Gastroesophageal sphincter (tissue), 4 donors: Measurements from ENCODE around the gene HMGN3. TPM values are rescaled to one million over a fixed set of nuclear protein-coding genes. Genes with fewer than 3 reads are reported as not detected.

ENCODE experiments used
- ATAC-seq: fragments of 150-250 bp; one replicate; pipeline ENCODE4 v1.9.1; 2016; ENCODE audit warnings: mild to moderate bottlenecking, moderate library complexity
- H3K27ac ChIP-seq, 4 donors: fragments of 200-600 bp; sonication (generic) in 3 of 4; 1 replicate in 3 of 4; 2 replicates in 1 of 4; pipeline ENCODE4 v1.5.1; 2016 to 2019
- H3K27me3 ChIP-seq: fragments of 200-600 bp; sonication (generic); one replicate; pipeline ENCODE4 v1.5.1; 2019
- H3K36me3 ChIP-seq, 2 donors: fragments of 200-600 bp; sonication (generic); one replicate each; pipeline ENCODE4 v1.5.1; 2019; ENCODE audit warnings: control low read depth in 1 of 2
- H3K4me1 ChIP-seq, 3 donors: fragments of 200-600 bp; sonication (generic); 1 replicate in 2 of 3; 2 replicates in 1 of 3; pipeline ENCODE4 v1.5.1; 2016 to 2019; ENCODE audit warnings: control low read depth in 2 of 3
- H3K4me3 ChIP-seq, 2 donors: fragments of 200-600 bp; sonication (generic); one replicate each; pipeline ENCODE4 v1.5.1; 2019; ENCODE audit warnings: mild to moderate bottlenecking in 1 of 2, moderate library complexity in 1 of 2
- H3K9me3 ChIP-seq, 3 donors: fragments of 200-600 bp; sonication (generic); one replicate each; pipeline ENCODE4 v1.5.1; 2017 to 2019; ENCODE audit warnings: control low read depth in 2 of 3
- EP300 ChIP-seq: sonication (generic); formaldehyde crosslinking; IDR thresholded peaks from one replicate; pipeline ENCODE4 v1.6.1; 2017; ENCODE audit warnings: antibody characterized with exemption, mild to moderate bottlenecking
- POLR2A ChIP-seq, 2 donors: fragments of 450-650 bp; IDR thresholded peaks; one replicate each; pipeline ENCODE4 v1.6.1; 2017; ENCODE audit warnings: antibody characterized with exemption in 2 of 2, mild to moderate bottlenecking in 2 of 2, moderate library complexity in 1 of 2
- POLR2AphosphoS5 ChIP-seq: sonication (generic); formaldehyde crosslinking; IDR thresholded peaks from one replicate; pipeline ENCODE4 v1.6.1; 2017; ENCODE audit warnings: antibody characterized with exemption
- WGBS, 2 donors: methylation state at CpG; one replicate each; pipeline ENCODE4 v1.1.5; 2018; ENCODE audit warnings: low coverage in 1 of 2; 5-methylcytosine and 5-hydroxymethylcytosine counted together
- total RNA-seq, 4 donors: library from RNA; depleted of rRNA; stranded (reverse); fragments of >200 nt; gene quantifications; one replicate each; pipeline ENCODE4 v1.1.0, GENCODE V29; 2016
- TF ChIP-seq, protein P1 (sequence below), 4 experiments: fragments of 200-600 bp in 2 of 4; fragments of 450-650 bp in 2 of 4; sonication (generic) in 1 of 4; IDR thresholded peaks; one replicate each; pipeline ENCODE4 v1.5.1; 2017 to 2019; ENCODE audit warnings: antibody characterized with exemption in 4 of 4, mild to moderate bottlenecking in 2 of 4, moderate library complexity in 2 of 4

Gene HMGN3
- total RNA-seq, result 10 to 100 TPM; 41.4 to 97.9 (median 61.4) TPM

- Histone ChIP-seq H3K9me3 (no peaks in the 10 kb centered on the region), H3K4me1 (peaks cover 0 to 33% (median 3%) of the 10 kb centered on the region in 3 donors), H3K27ac (peak within 1 kb of the TSS; percentile 82 to 95 (median 93)), H3K4me3 (peak within 1 kb of the TSS; percentile 55 to 66), H3K36me3 (no peaks in the 10 kb centered on the region), H3K27me3 (no peaks in the 10 kb centered on the region)
- TF ChIP-seq EP300 (no peak), POLR2AphosphoS5 (peak; percentile 93), POLR2A (IDR thresholded peaks at IDR 0.05) (peak; percentile 85 to 87)
- TF ChIP-seq, protein P1, sequence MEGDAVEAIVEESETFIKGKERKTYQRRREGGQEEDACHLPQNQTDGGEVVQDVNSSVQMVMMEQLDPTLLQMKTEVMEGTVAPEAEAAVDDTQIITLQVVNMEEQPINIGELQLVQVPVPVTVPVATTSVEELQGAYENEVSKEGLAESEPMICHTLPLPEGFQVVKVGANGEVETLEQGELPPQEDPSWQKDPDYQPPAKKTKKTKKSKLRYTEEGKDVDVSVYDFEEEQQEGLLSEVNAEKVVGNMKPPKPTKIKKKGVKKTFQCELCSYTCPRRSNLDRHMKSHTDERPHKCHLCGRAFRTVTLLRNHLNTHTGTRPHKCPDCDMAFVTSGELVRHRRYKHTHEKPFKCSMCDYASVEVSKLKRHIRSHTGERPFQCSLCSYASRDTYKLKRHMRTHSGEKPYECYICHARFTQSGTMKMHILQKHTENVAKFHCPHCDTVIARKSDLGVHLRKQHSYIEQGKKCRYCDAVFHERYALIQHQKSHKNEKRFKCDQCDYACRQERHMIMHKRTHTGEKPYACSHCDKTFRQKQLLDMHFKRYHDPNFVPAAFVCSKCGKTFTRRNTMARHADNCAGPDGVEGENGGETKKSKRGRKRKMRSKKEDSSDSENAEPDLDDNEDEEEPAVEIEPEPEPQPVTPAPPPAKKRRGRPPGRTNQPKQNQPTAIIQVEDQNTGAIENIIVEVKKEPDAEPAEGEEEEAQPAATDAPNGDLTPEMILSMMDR (IDR thresholded peaks at IDR 0.05), result peak in 2 of 4 experiments; percentile 28 to 29
- peak; percentile 96 for ATAC-seq
- WGBS, 2 donors, result 3% methylated on average over 29 to 32 of the region's 51 CpGs
These were observed at the start of gene HMGN3 for GRCh38 chr6:79234150-79235022. Gene HMGN3 (minus strand): TSS chr6:79234682.

DNA sequence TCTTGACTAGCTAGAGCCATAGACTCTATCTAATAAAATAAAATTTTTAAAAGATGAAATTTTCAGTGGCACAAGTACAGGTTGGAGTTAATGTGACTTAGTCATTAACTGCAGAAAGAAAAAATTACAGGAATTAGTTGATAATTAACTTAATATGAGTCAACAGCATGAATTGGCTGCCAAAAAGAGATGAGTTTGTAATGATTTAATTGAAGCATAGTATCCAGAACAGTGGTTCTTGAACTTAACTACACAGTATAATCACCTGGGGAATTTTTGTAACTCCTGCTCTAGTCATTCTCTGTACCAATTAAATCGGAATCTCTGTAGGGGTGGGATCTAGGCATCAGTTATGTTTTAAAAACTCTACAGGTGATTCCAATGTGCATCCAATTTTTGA lies 46.3 kb upstream of the HMGN3 start:
- Histone ChIP-seq H3K36me3 (no peaks in the 10 kb centered on the region), H3K27ac (no peak overlapping the region), H3K4me1 (no peaks in the 10 kb centered on the region), H3K27me3 (no peaks in the 10 kb centered on the region), H3K4me3 (no peak overlapping the region), H3K9me3 (peaks cover 0 to 6% (median 0%) of the 10 kb centered on the region in 3 donors)
- 100% methylated on average over 1 of the region's 1 CpG for WGBS, 2 donors
- ATAC-seq, result no peak
- TF ChIP-seq POLR2A (IDR thresholded peaks at IDR 0.05), result no peak
- TF ChIP-seq POLR2AphosphoS5, result no peak
- TF ChIP-seq EP300, result no peak

DNA sequence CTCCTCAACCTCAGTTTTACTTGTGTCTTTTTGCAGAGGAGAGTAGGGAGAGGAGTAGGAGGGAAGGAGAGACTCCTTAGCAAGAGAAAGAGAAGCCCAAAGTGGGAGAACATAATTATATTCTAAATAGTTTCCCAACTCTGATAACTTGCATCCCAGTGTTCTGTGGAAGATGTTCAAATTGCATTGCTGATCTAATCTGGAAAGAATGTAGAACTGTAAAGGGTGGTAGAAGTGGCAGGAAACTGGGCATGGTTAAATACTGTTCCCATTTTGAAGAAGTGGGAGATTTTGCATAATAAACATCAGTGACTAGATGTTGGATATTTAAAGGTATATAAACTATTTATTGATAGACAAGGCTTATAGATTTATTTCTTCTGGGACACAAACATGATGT lies 42.6 kb upstream of the HMGN3 start:
- TF ChIP-seq, protein P1 (IDR thresholded peaks at IDR 0.05), result no peak
- TF ChIP-seq POLR2A (IDR thresholded peaks at IDR 0.05), result no peak
- TF ChIP-seq POLR2AphosphoS5, result no peak
- no peak for TF ChIP-seq EP300
- Histone ChIP-seq H3K4me3 (no peak overlapping the region), H3K27ac (no peak overlapping the region), H3K9me3 (no peaks in the 10 kb centered on the region), H3K27me3 (no peaks in the 10 kb centered on the region), H3K36me3 (no peaks in the 10 kb centered on the region), H3K4me1 (no peaks in the 10 kb centered on the region)
- no peak for ATAC-seq

GRCh38 chr6:79269877-79270276 lies 35.4 kb upstream of the HMGN3 start:
- TF ChIP-seq POLR2AphosphoS5, result no peak
- TF ChIP-seq, protein P1 (IDR thresholded peaks at IDR 0.05), result no peak
- peaks cover 0 to 12% (median 4%) of the 10 kb centered on the region in 3 donors for H3K4me1 ChIP-seq
- peak; percentile 55 for ATAC-seq
- H3K27me3 ChIP-seq, result no peaks in the 10 kb centered on the region
- no peaks in the 10 kb centered on the region for H3K9me3 ChIP-seq
- WGBS, 2 donors, result 0 to 5% methylated on average over 2 to 3 of the region's 3 CpGs
- H3K36me3 ChIP-seq, result no peaks in the 10 kb centered on the region
- no peak overlapping the region for H3K4me3 ChIP-seq
- peak overlapping the region in 2 of 4 donors; percentile 5 to 22 for H3K27ac ChIP-seq

DNA sequence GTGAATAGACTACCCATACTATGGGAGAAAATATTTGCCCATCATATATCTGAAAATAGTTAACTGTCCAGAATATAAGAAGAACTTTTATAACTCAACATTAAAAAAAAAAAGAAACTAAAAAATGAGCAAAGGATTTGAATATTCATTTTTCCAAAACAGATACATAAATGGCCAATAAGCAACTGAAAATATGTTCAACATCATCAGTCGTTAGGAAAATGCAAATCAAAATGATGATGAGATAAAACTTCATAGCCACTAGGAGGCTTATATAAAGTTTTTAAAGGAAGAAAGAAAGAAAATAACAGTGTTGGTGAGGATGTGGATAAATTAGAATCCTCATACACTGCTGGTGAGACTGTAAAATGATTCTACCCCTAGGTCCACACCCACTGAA lies 32.6 kb upstream of the HMGN3 start:
- no peak for ATAC-seq
- TF ChIP-seq, protein P1 (IDR thresholded peaks at IDR 0.05), result no peak
- TF ChIP-seq EP300, result no peak
- TF ChIP-seq POLR2AphosphoS5, result no peak
- no peak for TF ChIP-seq POLR2A (IDR thresholded peaks at IDR 0.05)
- H3K27ac ChIP-seq, result no peak overlapping the region
- no peaks in the 10 kb centered on the region for H3K36me3 ChIP-seq
- no peaks in the 10 kb centered on the region for H3K9me3 ChIP-seq
- WGBS, 2 donors, result 83 to 93% methylated on average over 1 of the region's 1 CpG
- H3K4me1 ChIP-seq, result peaks cover 0 to 19% (median 4%) of the 10 kb centered on the region in 3 donors
- H3K4me3 ChIP-seq, result no peak overlapping the region
- no peaks in the 10 kb centered on the region for H3K27me3 ChIP-seq
